Measurements from ENCODE around the gene GLI1. TPM values are rescaled to one million over a fixed set of nuclear protein-coding genes. Genes with fewer than 3 reads are reported as not detected.
A peak's percentile ranks its signal among the peaks of the same experiment; 100 is the strongest.

The GLI1 gene
- total RNA-seq, 1 experiment from 2014 or later, result 25.8 TPM

GRCh38 chr12:57514720-57515407, 55.3 kb downstream of the GLI1 start:
- Histone ChIP-seq H3K27me3 (ENCODE audit: insufficient read depth, low read length) (no peaks in the 10 kb centered on the region), H4K91ac (ENCODE audit: insufficient read length, low read depth, low read length) (no peak overlapping the region), H3K23me2 (ENCODE audit: insufficient read length, low read depth, low read length, poor library complexity, severe bottlenecking) (peaks cover 7% of the 10 kb centered on the region), H3K79me1 (ENCODE audit: insufficient read depth, low read depth, low read length, poor library complexity, severe bottlenecking) (no peaks in the 10 kb centered on the region), H3T11ph (ENCODE audit: low read length) (no peak overlapping the region), H3K23ac (ENCODE audit: insufficient read length, low read depth, low read length) (no peak overlapping the region), H3K56ac (ENCODE audit: insufficient read length, low read depth, low read length) (no peak overlapping the region), H3K4ac (ENCODE audit: low read depth, low read length) (no peak overlapping the region), H4K8ac (replicated peaks; ENCODE audit: insufficient read length, low read depth, low read length) (no peak overlapping the region), H2AK5ac (ENCODE audit: insufficient read length, low read length) (no peak overlapping the region), H3K9ac (ENCODE audit: extremely low read depth, insufficient read length, low read length) (no peak overlapping the region), H2BK12ac (ENCODE audit: insufficient read length, low read depth, low read length) (no peak overlapping the region), H2BK15ac (ENCODE audit: low read depth, low read length) (no peak overlapping the region), H2BK120ac (ENCODE audit: low read depth, low read length, poor library complexity, severe bottlenecking) (no peak overlapping the region), H4K5ac (ENCODE audit: insufficient read length, low read depth, low read length) (no peak overlapping the region), H3K4me2 (ENCODE audit: insufficient read depth, insufficient read length, low read length) (no peak overlapping the region), H3K14ac (ENCODE audit: insufficient read depth, low read length) (no peak overlapping the region), H2BK20ac (ENCODE audit: low read depth, low read length, poor library complexity, severe bottlenecking) (no peak overlapping the region), H3K79me2 (ENCODE audit: insufficient read depth, low read length) (0 out of 2 replicates have a peak, but pooled peaks cover 1% of the 10 kb centered on the region), H3K18ac (ENCODE audit: insufficient read length, low read depth, low read length) (no peak overlapping the region), H2AFZ (ENCODE audit: low read length) (no peak overlapping the region), H4K20me1 (ENCODE audit: control insufficient read depth, insufficient read depth, insufficient read length) (no peaks in the 10 kb centered on the region), H2BK5ac (ENCODE audit: insufficient read length, low read length) (no peak overlapping the region), H3K9me3 (ENCODE audit: control insufficient read depth, low read depth, low read length) (no peaks in the 10 kb centered on the region), H3K27ac (ENCODE audit: insufficient read length, low read depth, low read length) (no peak overlapping the region), H3K4me1 (ENCODE audit: insufficient read depth, low read length) (no peaks in the 10 kb centered on the region; the same call in 1 of the 2 replicates)
- no peak for DNase-seq
- Mint-ChIP-seq H3K27ac (peak overlapping the region; percentile 28 to 53 (median 31); a peak in 2 of 7 replicates), H3K9me3 (no peaks in the 10 kb centered on the region), H3K4me1 (peaks cover 12 to 16% of the 10 kb centered on the region in 2 experiments), H3K27me3 (ENCODE audit: low read depth) (0 out of 2 replicates have a peak, but pooled peaks cover 2% of the 10 kb centered on the region), H3K36me3 (ENCODE audit: insufficient read depth in 1 of 3, low read depth in 3 of 3) (peaks cover 71 to 91% (median 77%) of the 10 kb centered on the region in 3 experiments), H3K4me3 (no peak overlapping the region)
- TF ChIP-seq, protein P1, sequence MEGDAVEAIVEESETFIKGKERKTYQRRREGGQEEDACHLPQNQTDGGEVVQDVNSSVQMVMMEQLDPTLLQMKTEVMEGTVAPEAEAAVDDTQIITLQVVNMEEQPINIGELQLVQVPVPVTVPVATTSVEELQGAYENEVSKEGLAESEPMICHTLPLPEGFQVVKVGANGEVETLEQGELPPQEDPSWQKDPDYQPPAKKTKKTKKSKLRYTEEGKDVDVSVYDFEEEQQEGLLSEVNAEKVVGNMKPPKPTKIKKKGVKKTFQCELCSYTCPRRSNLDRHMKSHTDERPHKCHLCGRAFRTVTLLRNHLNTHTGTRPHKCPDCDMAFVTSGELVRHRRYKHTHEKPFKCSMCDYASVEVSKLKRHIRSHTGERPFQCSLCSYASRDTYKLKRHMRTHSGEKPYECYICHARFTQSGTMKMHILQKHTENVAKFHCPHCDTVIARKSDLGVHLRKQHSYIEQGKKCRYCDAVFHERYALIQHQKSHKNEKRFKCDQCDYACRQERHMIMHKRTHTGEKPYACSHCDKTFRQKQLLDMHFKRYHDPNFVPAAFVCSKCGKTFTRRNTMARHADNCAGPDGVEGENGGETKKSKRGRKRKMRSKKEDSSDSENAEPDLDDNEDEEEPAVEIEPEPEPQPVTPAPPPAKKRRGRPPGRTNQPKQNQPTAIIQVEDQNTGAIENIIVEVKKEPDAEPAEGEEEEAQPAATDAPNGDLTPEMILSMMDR (conservative IDR thresholded peaks at IDR 0.05), result no peak
- no CpG with 5 or more reads among the region's 9 CpGs for WGBS (ENCODE audit: extremely low coverage, insufficient read length, low lambda C conversion rate)

All from H9 (cell line).